GM18508 (cell line): ENCODE results near the gene ASS1.
"Not testable (repeated sequence)": the region's sequence is repeated elsewhere in the genome, so short reads cannot be mapped to it uniquely, and the experiment has no call there.

Experiments used
- ATAC-seq: cut with Tn5 transposase; IDR thresholded peaks from one replicate; pipeline ENCODE4 v1.9.1; 2021; ENCODE audit warnings: moderate number of reproducible peaks; ENCODE audit not compliant: insufficient read depth, unreplicated experiment

The ASS1 gene

DNA sequence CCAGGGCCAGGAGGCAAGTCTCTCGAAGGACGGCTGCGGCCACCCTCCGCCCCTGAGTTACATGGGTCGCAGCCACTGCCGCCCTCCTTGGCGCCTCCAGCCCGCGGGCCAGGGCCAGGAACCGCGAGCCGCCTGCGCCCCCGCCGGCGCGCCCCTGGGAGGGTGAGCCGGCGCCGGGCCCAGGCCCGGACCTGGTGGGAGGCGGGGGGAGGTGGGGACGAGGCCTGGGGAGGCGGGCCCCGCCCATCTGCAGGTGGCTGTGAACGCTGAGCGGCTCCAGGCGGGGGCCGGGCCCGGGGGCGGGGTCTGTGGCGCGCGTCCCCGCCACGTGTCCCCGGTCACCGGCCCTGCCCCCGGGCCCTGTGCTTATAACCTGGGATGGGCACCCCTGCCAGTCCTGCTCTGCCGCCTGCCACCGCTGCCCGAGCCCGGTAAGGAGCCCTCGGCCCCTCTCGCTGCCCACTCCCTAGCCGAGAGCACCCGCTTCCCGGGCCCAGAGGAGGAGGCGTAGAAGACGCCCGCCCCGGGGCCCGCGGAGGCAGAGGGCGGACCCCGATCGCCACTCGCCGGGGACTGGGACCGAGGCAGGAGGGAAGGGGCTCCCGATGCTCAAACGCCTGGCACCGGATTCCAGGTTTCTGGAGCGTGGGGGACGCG lies at the start of gene ASS1:
Gene ASS1, plus strand, starts transcription at position 397 of the 657 bp plus-strand sequence. CDS start 7,268 bp downstream, outside the sequence.
- ATAC-seq = no peak

DNA sequence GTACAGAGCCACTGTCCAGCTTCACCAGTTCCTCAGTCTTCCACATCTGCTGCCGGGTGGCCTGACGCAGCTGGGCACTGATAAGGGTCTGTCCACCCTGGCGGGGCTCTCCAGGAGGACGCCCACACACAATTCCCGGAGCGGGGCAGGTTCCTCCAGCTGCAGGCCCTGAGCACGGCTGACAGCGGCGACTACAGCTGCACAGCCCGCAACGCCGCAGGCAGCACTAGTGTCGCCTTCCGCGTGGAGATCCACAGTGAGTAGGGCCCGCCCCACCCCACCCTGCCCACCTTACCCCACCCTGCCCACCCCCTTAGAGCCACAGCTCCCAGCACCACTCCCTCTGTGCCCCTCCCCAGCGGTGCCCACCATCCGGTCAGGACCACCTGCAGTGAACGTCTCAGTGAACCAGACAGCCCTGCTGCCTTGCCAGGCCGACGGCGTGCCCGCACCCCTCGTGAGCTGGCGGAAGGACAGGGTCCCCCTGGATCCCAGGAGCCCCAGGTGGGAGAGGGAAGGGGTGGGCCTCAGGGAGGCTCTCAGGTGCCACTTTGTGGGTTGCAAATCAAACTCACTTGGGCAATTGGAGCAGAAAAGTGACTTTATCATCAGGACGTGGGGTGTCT lies 48.8 kb upstream of the ASS1 start:
- no peak for ATAC-seq

- no peak for ATAC-seq
Measured at GRCh38 chr9:130396581-130396980, 48.2 kb upstream of the ASS1 start.

DNA sequence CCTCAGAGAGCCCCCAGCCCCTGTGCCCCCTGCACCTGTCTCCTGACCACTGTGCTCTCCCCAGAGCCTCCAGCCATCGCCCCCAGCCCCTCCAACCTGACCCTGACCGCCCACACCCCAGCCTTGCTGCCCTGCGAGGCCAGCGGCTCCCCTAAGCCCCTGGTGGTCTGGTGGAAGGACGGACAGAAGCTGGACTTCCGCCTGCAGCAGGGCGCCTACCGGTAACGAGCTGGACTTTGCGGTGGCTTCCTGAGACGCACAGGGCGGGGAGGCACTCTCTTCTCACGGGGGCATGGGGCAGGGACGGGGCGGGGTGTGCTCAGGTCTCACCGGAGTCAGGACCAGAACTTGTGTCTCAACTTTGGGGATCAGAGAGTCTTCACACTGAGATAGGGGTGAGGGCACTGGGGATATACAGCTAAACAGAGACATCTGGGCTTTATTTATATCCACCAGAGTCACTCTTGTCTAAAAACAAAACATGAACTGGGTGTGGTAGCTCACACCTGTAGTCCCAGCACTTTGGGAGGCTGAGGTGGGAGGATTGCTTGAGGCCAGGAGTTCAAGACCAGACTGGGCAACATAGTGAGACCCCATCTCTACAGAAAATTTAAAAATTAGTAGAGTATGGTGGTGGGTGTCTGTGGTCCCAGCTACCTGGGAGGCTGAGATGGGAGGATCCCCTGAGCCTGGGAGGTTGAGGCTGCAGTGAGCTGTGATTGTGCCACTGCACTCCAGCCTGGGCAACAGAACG lies 46.1 kb upstream of the ASS1 start:
- no peak for ATAC-seq

DNA sequence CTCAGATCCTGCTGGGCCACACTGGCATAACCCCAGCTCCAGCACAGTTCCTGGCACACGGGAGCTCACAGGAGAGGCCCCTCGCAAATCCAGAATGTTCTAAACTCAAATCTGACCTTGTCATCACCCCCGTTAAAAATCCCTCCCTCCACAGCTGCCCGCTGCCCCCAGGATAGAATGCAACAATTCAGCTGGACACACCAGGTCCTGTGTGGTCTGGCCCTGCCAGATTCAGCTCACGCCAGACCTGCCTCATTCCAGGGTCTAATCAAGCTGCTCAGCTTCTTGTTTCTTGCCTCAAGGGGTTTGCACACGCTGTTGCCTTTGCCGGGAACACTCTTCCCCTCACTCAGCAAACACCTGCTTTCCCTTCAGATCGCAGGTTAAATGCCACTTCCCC lies 45.0 kb upstream of the ASS1 start:
- no peak for ATAC-seq

DNA sequence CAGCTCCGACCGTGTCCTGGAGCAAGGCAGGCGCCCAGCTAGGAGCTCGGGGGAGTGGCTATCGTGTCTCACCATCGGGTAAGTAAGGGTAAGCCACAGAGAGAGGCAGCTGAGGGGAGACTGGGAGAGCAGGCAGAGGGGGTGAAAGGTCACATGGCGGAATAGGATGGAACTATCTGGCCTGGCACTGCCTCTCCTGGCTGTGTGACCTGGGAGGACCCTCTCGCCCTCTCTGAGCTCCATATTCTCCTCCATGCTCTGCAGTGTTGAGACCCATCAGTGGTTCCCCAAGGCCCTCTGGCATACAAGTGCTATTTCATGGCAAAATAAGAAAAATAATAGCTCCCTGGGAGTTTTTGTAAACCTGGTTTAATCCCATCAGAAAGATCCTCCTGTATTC lies 43.9 kb upstream of the ASS1 start:
- no peak for ATAC-seq

DNA sequence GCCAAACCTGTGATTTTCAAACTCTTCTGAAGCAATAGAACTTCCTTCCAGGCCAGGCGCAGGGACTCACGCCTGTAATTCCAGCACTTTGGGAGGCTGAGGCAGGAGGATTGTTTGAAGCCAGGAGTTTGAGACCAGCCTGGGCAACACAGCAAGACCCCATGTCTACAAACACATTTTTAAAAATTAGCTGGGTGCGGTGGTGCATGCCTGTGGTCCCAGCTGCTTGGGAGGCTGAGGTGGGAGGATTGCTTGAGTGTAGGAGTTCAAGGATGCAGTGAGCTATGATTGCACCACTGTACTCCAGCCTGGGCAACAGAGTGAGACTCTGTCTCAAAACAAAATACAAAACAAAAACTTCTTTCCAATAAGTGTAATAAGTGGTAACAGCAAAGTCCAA lies 43.0 kb upstream of the ASS1 start:
- not testable (repeated sequence) for ATAC-seq

GRCh38 chr9:130402243-130402642 lies 42.5 kb upstream of the ASS1 start:
- ATAC-seq = no peak

GRCh38 chr9:130402645-130403440 lies 41.9 kb upstream of the ASS1 start:
- no peak for ATAC-seq

- ATAC-seq = no peak
Measured at GRCh38 chr9:130405657-130406257, 39.0 kb upstream of the ASS1 start.

- no peak for ATAC-seq
Measured at GRCh38 chr9:130406278-130406895, 38.4 kb upstream of the ASS1 start.

DNA sequence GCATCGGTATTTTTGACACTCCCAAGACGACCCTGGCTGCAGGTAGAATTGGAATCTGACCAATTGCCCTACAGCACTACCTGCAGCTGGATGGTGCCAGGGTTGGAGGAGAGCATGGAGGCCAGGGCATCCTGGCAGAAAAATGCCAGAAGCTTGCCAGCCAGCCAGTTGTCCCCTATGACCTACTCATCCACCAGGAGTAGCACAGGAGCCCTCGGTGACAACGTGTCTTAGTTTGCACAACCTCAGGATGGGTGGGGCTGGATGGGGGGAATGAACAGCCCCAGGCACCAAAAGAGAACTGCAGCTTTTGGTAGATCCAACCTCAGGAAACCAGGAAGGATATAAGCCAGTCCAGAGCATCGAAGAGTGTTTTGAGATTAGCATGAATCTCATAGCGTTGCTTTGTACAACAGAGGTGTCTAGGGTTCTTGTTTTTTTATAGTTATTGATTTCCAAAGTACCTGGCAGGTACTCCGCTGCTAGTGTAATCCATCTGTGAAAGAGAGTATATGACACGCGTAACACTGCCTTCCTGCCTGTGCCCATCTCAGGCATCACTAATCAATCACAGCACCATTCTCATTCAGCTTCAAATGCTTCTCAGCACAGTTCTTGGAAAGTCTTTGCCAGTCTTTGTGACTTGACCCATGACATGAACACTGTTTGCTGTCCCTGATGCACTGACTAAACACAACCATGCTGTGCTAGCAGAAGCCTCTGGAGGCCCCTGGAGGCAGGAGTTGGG lies 36.7 kb upstream of the ASS1 start:
- no peak for ATAC-seq

GRCh38 chr9:130408669-130409068 lies 36.1 kb upstream of the ASS1 start:
- ATAC-seq = no peak

- no peak for ATAC-seq
Measured at GRCh38 chr9:130409246-130409645, 35.5 kb upstream of the ASS1 start.

GRCh38 chr9:130410443-130410842 lies 34.3 kb upstream of the ASS1 start:
- ATAC-seq = no peak

- no peak for ATAC-seq
Measured at GRCh38 chr9:130411566-130411915, 33.2 kb upstream of the ASS1 start.

GRCh38 chr9:130414081-130414731 lies 30.6 kb upstream of the ASS1 start:
- ATAC-seq = no peak

GRCh38 chr9:130414910-130415746 lies 29.6 kb upstream of the ASS1 start:
- ATAC-seq = no peak
